Right lobe of liver (tissue), 4 donors: ENCODE results near the gene ACOX2.

Experiments
- CTCF ChIP-seq, 4 donors: fragments of 200-600 bp in 3 of 4; fragments of 450-650 bp in 1 of 4; IDR thresholded peaks; one replicate each; pipeline versions ENCODE4 v1.5.1 to v1.8.0; 2016 to 2022; ENCODE audit warnings: antibody characterized with exemption in 4 of 4, mild to moderate bottlenecking in 2 of 4
- POLR2A ChIP-seq: fragments of 450-650 bp; IDR thresholded peaks from one replicate; pipeline ENCODE4 v1.6.1; 2017; ENCODE audit warnings: antibody characterized with exemption, mild to moderate bottlenecking
- donor health status: DM: no; HTN: no; CAD: no.
- donor health status: DM: no; HTN: no; CAD: no.
- donor health status: DM: no; HTN: yes; CAD: no.

DNA sequence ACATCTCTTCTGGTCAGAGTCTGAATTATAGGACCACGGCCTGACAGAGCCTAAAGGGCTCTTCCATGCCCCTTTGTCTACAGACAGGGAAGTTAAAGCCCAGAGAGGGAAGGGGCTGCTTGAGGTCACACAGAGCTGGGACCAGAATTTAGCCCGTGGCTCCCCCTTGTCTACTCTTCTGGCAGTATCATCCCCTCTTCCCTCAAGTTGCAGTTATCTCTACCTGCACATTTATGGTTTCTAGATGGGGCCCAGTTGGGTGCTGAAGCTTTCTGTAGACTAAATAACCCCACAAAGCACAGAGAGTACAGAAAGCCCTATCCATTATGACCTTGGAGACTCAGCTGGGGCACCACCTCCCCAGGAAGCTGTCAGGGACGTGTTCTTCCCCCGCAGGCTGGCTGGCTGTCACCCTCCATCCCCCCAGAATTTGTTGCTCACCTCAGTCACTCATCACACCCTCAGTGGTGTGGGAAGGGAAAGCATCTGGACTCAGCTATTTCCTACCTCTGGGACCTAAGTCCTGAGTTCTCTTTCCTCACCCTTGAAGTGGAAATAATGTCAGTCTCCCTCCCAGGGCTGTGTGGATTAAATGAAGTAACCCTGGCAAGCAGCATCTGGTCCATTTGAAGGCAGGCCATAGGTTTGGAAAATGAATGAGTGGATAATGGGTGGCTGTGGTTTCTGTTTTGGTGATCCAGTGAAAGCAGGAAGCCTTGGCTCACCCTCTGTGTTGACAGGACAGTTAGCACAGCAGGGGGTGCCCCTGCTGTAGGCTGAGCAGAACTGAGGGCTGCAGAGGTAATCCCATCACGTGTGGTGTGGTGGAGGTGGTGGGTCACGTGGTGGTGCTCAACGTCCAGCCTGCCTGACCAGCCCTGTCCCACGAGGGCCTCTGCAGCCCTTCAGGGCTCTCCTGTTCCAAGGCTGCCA is 16.3 kb downstream of the ACOX2 start:
- peak in 1 of 4 donors; percentile 30 for TF ChIP-seq CTCF (IDR thresholded peaks at IDR 0.05)
- no peak for TF ChIP-seq POLR2A
